Pancreas (tissue), 10 donors: Measurements from ENCODE around the gene ATP1A4. TPM values are rescaled to one million over a fixed set of nuclear protein-coding genes. Genes with fewer than 3 reads are reported as not detected.

Source experiments
- ATAC-seq, 4 donors: fragments of 200-7000 bp; cut with Tn5 transposase; one replicate each; pipeline versions ENCODE4 v1.8.0 to v1.9.1; 2020; ENCODE audit warnings: mild to moderate bottlenecking in 4 of 4, moderate library complexity in 4 of 4
- DNase-seq, 6 donors: peaks; one replicate each; pipeline ENCODE4 v3.0.0-alpha.2; 2020
- FAIRE-seq: peaks from 2 replicates; lab custom pipeline; 2012; peaks lifted over from hg19 to GRCh38; lab: Jason Lieb, UNC
- H3K27ac ChIP-seq, 4 donors: fragments of 200-600 bp; sonication (generic); 1 replicate in 3 of 4; 2 replicates in 1 of 4; pipeline versions ENCODE4 v1.5.0 to v1.8.0; 2020
- H3K27me3 ChIP-seq, 4 donors: fragments of 200-600 bp; one replicate each; pipeline ENCODE4 v1.8.0; 2021
- H3K36me3 ChIP-seq, 3 donors: fragments of 200-600 bp; sonication (generic) in 1 of 3; one replicate each; pipeline versions ENCODE4 v1.5.0 to v1.8.0; 2020 to 2021
- H3K4me1 ChIP-seq, 3 donors: fragments of 200-600 bp; one replicate each; pipeline ENCODE4 v1.8.0; 2021
- H3K4me3 ChIP-seq, 4 donors: fragments of 200-600 bp; sonication (generic) in 2 of 4; one replicate each; pipeline versions ENCODE4 v1.5.0 to v1.8.0; 2020 to 2021
- H3K9me3 ChIP-seq, 4 donors: fragments of 200-600 bp; one replicate each; pipeline ENCODE4 v1.8.0; 2021
- CTCF ChIP-seq, 4 donors: fragments of 200-600 bp; sonication (generic) in 3 of 4; IDR thresholded peaks; one replicate each; pipeline versions ENCODE4 v1.5.0 to v1.8.0; 2021; ENCODE audit warnings: antibody characterized with exemption in 4 of 4
- WGBS, 2 donors: extraction: QIAGEN DNeasy Blood & Tissue Kit; methylation state at CpG; one replicate each; pipeline ENCODE4 v1.1.7; 2013; 5-methylcytosine and 5-hydroxymethylcytosine counted together
- intact Hi-C, 3 donors: fragments of 100-400 bp; cut with DNase I; formaldehyde crosslinking; loops; one replicate each; pipeline versions ENCODE4 v1.11.1 to v1.14.2; 2022
- polyA plus RNA-seq, 2 donors: library from polyadenylated mRNA; stranded (reverse); fragments of 200-250 nt; gene quantifications; one replicate each; pipeline ENCODE4 v1.2.3, GENCODE V29; 2013
- total RNA-seq, 6 donors: library from RNA; stranded (reverse); fragmentation: NEBNext Ultra II Directional in 4 of 6; extraction: Animal tissue kit (Norgen Biotek cat#: 25700) in 4 of 6; gene quantifications; one replicate each; pipeline versions ENCODE4 v1.2.1 to v1.2.4, GENCODE V29; 2021 to 2023
- donor health status: healthy with polysubstance abuse.
- donor health status: DM: no; HTN: no; CAD: no; lungs with moderate emphysema.
- donor health status: DM: no; HTN: no; CAD: no.
- donor health status: control.
- donor health status: control.
- donor health status: Bipolar disorder and iron deficiency.
- donor health status: DM: yes; HTN: yes; CAD: no.
- donor health status: DM: no; HTN: no; CAD: no.
- donor health status: DM: no; HTN: no; CAD: no.
- donor health status: DM: yes; HTN: yes; CAD: no.

The ATP1A4 gene
- total and polyA plus RNA-seq, 8 donors = not detected

GRCh38 chr1:160227561-160227960, 76.2 kb downstream of the ATP1A4 start:
- no peak for ATAC-seq
- Histone ChIP-seq H3K36me3 (peaks cover 7 to 87% (median 45%) of the 10 kb centered on the region in 3 donors), H3K4me1 (no peaks in the 10 kb centered on the region), H3K4me3 (no peak overlapping the region), H3K27me3 (no peaks in the 10 kb centered on the region), H3K9me3 (no peaks in the 10 kb centered on the region), H3K27ac (no peak overlapping the region)
- no peak for TF ChIP-seq CTCF (IDR thresholded peaks at IDR 0.05)
- intact Hi-C loops = no loop called here
- DNase-seq = no peak
- 97 to 98% methylated on average over 1 of the region's 1 CpG for WGBS, 2 donors
- FAIRE-seq = no peak

DNA sequence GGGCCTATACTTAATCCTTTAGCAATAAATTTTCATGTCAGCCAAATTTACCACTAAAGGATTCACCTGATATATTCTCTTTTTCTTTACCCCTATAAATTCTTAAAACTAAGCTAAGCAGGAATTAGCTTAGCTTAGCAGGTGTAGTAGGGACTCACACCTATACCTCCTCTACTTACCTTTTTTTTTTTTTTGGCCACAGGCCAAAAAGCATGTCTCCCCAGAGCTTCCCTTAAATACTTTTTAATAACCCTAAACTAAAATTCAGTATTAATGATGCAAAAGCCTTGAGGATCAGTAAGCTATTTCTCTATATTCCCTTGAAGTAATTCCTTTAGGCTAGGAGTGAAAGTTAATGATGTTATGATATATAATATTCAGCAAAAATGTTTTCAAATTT, 77.0 kb downstream of the ATP1A4 start:
- no peak for TF ChIP-seq CTCF (IDR thresholded peaks at IDR 0.05)
- peaks cover 7 to 84% (median 37%) of the 10 kb centered on the region in 3 donors for H3K36me3 ChIP-seq
- no peak for DNase-seq
- no peak for FAIRE-seq
- no peaks in the 10 kb centered on the region for H3K27me3 ChIP-seq
- no peak overlapping the region for H3K4me3 ChIP-seq
- intact Hi-C loops = no loop called here
- no peak overlapping the region for H3K27ac ChIP-seq
- ATAC-seq = no peak
- H3K4me1 ChIP-seq = no peaks in the 10 kb centered on the region
- H3K9me3 ChIP-seq = no peaks in the 10 kb centered on the region

DNA sequence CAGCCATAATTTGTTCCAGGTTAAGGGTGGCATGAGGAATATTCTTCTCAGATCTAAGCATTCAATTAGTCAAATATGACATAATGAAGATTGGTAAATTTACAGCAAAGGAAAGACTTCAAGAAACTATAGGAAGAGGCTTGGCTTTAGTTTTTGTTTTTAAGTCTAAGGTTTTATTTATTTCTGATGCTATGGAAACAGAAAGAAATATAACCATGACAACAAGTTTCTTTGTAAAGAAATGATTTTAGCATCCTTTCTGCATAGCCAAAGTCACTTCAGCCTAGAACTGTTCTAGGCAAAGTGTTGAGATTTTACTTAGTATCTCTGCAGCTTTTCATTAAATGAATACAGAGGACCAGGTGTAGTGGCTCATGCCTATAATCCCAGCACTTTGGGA, 81.5 kb downstream of the ATP1A4 start:
- peaks cover 4 to 77% (median 30%) of the 10 kb centered on the region in 3 donors for H3K36me3 ChIP-seq
- DNase-seq (no peak), ATAC-seq (no peak)

More for the DNA sequence above, 81.5 kb downstream of the ATP1A4 start:
- no peaks in the 10 kb centered on the region for H3K9me3 ChIP-seq
- TF ChIP-seq CTCF (IDR thresholded peaks at IDR 0.05) = no peak
- FAIRE-seq = no peak
- no peak overlapping the region for H3K4me3 ChIP-seq
- no peaks in the 10 kb centered on the region for H3K27me3 ChIP-seq
- intact Hi-C loops = no loop called here
- H3K27ac ChIP-seq = no peak overlapping the region
- H3K4me1 ChIP-seq = no peaks in the 10 kb centered on the region

Other genes with a start within 250 kb of the ATP1A4 start
- gene TAGLN2, start 226.1 kb upstream of the ATP1A4 start, total RNA-seq = 100 to 1,000 TPM in 4 of 6 donors, 10 to 100 TPM in 2; 93.2 to 242 (median 117) TPM
- gene TAGLN2, start 226.1 kb upstream of the ATP1A4 start, polyA plus RNA-seq = 100 to 1,000 TPM; 198 to 200 TPM
- gene IGSF9, start 206.0 kb upstream of the ATP1A4 start, total RNA-seq = 1 to 10 TPM in 5 of 6 donors, under 1 TPM in 1; 0.83 to 4.3 (median 1.5) TPM
- gene IGSF9, start 206.0 kb upstream of the ATP1A4 start, polyA plus RNA-seq = 1 to 10 TPM; 3.0 to 5.4 TPM
- gene SLAMF9, start 197.4 kb upstream of the ATP1A4 start, total RNA-seq = not detected
- not detected for gene SLAMF9, start 197.4 kb upstream of the ATP1A4 start, polyA plus RNA-seq
- gene PIGM, start 119.6 kb upstream of the ATP1A4 start, total RNA-seq = 1 to 10 TPM; 4.0 to 7.6 (median 5.2) TPM
- 1 to 10 TPM; 2.7 to 4.2 TPM for gene PIGM, start 119.6 kb upstream of the ATP1A4 start, polyA plus RNA-seq
- under 1 TPM in 2 of 6 donors, not detected in 4; 0.08 to 0.09 TPM for gene KCNJ10, start 81.4 kb upstream of the ATP1A4 start, total RNA-seq
- under 1 TPM in 1 of 2 donors, not detected in 1; 0.05 TPM for gene KCNJ10, start 81.4 kb upstream of the ATP1A4 start, polyA plus RNA-seq
- gene KCNJ9, start 70.1 kb upstream of the ATP1A4 start, total RNA-seq = not detected
- gene KCNJ9, start 70.1 kb upstream of the ATP1A4 start, polyA plus RNA-seq = under 1 TPM; 0.02 to 0.04 TPM
- gene IGSF8, start 53.0 kb upstream of the ATP1A4 start, total RNA-seq = 10 to 100 TPM; 12.9 to 24.5 (median 16.5) TPM
- 10 to 100 TPM; 24.7 TPM for gene IGSF8, start 53.0 kb upstream of the ATP1A4 start, polyA plus RNA-seq
- 1 to 10 TPM in 1 of 6 donors, under 1 TPM in 5; 0.34 to 2.7 (median 0.45) TPM for gene ATP1A2, start 35.8 kb upstream of the ATP1A4 start, total RNA-seq
- 1 to 10 TPM in 1 of 2 donors, under 1 TPM in 1; 0.89 to 1.6 TPM for gene ATP1A2, start 35.8 kb upstream of the ATP1A4 start, polyA plus RNA-seq
- gene CASQ1, start 39.0 kb downstream of the ATP1A4 start, total RNA-seq = not detected
- gene CASQ1, start 39.0 kb downstream of the ATP1A4 start, polyA plus RNA-seq = under 1 TPM in 1 of 2 donors, not detected in 1; 0.14 TPM
- gene PEA15, start 53.8 kb downstream of the ATP1A4 start, total RNA-seq = 10 to 100 TPM; 15.0 to 47.3 (median 23.0) TPM
- 10 to 100 TPM; 37.3 to 52.3 TPM for gene PEA15, start 53.8 kb downstream of the ATP1A4 start, polyA plus RNA-seq
- gene DCAF8, start 110.9 kb downstream of the ATP1A4 start, total RNA-seq = 10 to 100 TPM; 51.1 to 93.0 (median 74.5) TPM
- 100 to 1,000 TPM in 1 of 2 donors, 10 to 100 TPM in 1; 98.8 to 122 TPM for gene DCAF8, start 110.9 kb downstream of the ATP1A4 start, polyA plus RNA-seq
- 10 to 100 TPM; 15.0 to 27.9 (median 22.6) TPM for gene PEX19, start 133.5 kb downstream of the ATP1A4 start, total RNA-seq
- gene PEX19, start 133.5 kb downstream of the ATP1A4 start, polyA plus RNA-seq = 10 to 100 TPM in 1 of 2 donors, 1 to 10 TPM in 1; 6.8 to 18.0 TPM
- gene COPA, start 191.6 kb downstream of the ATP1A4 start, total RNA-seq = 100 to 1,000 TPM in 1 of 6 donors, 10 to 100 TPM in 5; 61.1 to 114 (median 83.4) TPM
- gene COPA, start 191.6 kb downstream of the ATP1A4 start, polyA plus RNA-seq = 10 to 100 TPM; 34.7 to 50.4 TPM
- gene NCSTN, start 191.8 kb downstream of the ATP1A4 start, total RNA-seq = 10 to 100 TPM; 47.4 to 64.7 (median 49.6) TPM
- gene NCSTN, start 191.8 kb downstream of the ATP1A4 start, polyA plus RNA-seq = 10 to 100 TPM; 29.7 to 56.4 TPM
- not detected for gene NHLH1, start 215.5 kb downstream of the ATP1A4 start, total RNA-seq
- under 1 TPM; 0.11 to 0.14 TPM for gene NHLH1, start 215.5 kb downstream of the ATP1A4 start, polyA plus RNA-seq
- gene VANGL2, start 249.0 kb downstream of the ATP1A4 start, total RNA-seq = 1 to 10 TPM; 2.5 to 9.9 (median 4.4) TPM
- gene VANGL2, start 249.0 kb downstream of the ATP1A4 start, polyA plus RNA-seq = 1 to 10 TPM; 3.6 to 4.3 TPM